Colon (tissue), 2 donors: ENCODE data around the gene SYNE1.
"Not testable (repeated sequence)": the region's sequence is repeated elsewhere in the genome, so short reads cannot be mapped to it uniquely, and the experiment has no call there.

Source experiments
- FAIRE-seq: peaks from 2 replicates; lab custom pipeline; 2012; peaks lifted over from hg19 to GRCh38; lab: Jason Lieb, UNC
- donor health status: control.
- donor health status: control.

The SYNE1 gene

GRCh38 chr6:152180601-152181000, 456.6 kb downstream of the SYNE1 start:
- FAIRE-seq: no peak

GRCh38 chr6:152176268-152176667, 460.9 kb downstream of the SYNE1 start:
- no peak for FAIRE-seq

- FAIRE-seq: no peak
These were observed 463.2 kb downstream of the SYNE1 start for GRCh38 chr6:152173957-152174356.

- no peak for FAIRE-seq
These were observed 463.8 kb downstream of the SYNE1 start for GRCh38 chr6:152173321-152173720.

GRCh38 chr6:152170702-152171667, 466.2 kb downstream of the SYNE1 start:
- FAIRE-seq: no peak

GRCh38 chr6:152170313-152170701, 466.9 kb downstream of the SYNE1 start:
- no peak for FAIRE-seq

GRCh38 chr6:152167641-152168603, 469.2 kb downstream of the SYNE1 start:
- no peak for FAIRE-seq

- no peak for FAIRE-seq
These were observed 470.3 kb downstream of the SYNE1 start for GRCh38 chr6:152166897-152167296.

GRCh38 chr6:152166497-152166896, 470.7 kb downstream of the SYNE1 start:
- no peak for FAIRE-seq

GRCh38 chr6:152164957-152165356, 472.2 kb downstream of the SYNE1 start:
- no peak for FAIRE-seq

- no peak for FAIRE-seq
These were observed 475.7 kb downstream of the SYNE1 start for GRCh38 chr6:152161501-152161900.

- no peak for FAIRE-seq
These were observed 476.8 kb downstream of the SYNE1 start for GRCh38 chr6:152160346-152160745.

GRCh38 chr6:152155792-152156191, 481.4 kb downstream of the SYNE1 start:
- no peak for FAIRE-seq

GRCh38 chr6:152154559-152155356, 482.4 kb downstream of the SYNE1 start:
- FAIRE-seq: no peak

- FAIRE-seq: no peak
These were observed 485.2 kb downstream of the SYNE1 start for GRCh38 chr6:152151920-152152319.

- no peak for FAIRE-seq
These were observed 487.0 kb downstream of the SYNE1 start for GRCh38 chr6:152150196-152150595.

GRCh38 chr6:152148412-152148811, 488.8 kb downstream of the SYNE1 start:
- FAIRE-seq: no peak

GRCh38 chr6:152147269-152147668, 489.9 kb downstream of the SYNE1 start:
- no peak for FAIRE-seq

- FAIRE-seq: no peak
These were observed 490.8 kb downstream of the SYNE1 start for GRCh38 chr6:152146385-152146784.

GRCh38 chr6:152143359-152143758, 493.8 kb downstream of the SYNE1 start:
- no peak for FAIRE-seq

GRCh38 chr6:152142105-152142504, 495.1 kb downstream of the SYNE1 start:
- no peak for FAIRE-seq

- FAIRE-seq: not testable (repeated sequence)
These were observed 498.8 kb downstream of the SYNE1 start for GRCh38 chr6:152138344-152138743.
